ENCODE results near the gene KDM8.

DNA sequence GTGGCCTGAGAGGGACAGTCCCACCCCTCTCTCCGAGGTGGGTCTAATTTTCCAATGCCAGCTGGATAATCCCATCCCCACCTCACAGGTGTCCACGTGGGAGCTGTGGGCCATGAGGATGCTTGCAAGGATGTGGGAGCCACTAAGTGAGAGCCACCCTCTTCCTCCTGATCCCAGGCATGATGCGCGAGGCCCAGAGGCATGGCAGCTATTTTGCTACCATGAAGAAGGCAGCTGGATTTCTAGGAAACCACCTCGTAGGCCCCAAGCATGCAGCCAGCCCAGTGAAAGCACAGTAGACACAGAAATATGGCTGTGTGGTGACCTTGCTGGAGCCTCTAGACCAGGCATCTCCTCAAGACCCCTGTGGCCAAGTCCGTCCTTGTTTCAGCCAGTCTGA lies 20.4 kb downstream of the KDM8 start:
- TF ChIP-seq, protein P1, sequence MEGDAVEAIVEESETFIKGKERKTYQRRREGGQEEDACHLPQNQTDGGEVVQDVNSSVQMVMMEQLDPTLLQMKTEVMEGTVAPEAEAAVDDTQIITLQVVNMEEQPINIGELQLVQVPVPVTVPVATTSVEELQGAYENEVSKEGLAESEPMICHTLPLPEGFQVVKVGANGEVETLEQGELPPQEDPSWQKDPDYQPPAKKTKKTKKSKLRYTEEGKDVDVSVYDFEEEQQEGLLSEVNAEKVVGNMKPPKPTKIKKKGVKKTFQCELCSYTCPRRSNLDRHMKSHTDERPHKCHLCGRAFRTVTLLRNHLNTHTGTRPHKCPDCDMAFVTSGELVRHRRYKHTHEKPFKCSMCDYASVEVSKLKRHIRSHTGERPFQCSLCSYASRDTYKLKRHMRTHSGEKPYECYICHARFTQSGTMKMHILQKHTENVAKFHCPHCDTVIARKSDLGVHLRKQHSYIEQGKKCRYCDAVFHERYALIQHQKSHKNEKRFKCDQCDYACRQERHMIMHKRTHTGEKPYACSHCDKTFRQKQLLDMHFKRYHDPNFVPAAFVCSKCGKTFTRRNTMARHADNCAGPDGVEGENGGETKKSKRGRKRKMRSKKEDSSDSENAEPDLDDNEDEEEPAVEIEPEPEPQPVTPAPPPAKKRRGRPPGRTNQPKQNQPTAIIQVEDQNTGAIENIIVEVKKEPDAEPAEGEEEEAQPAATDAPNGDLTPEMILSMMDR (IDR thresholded peaks at IDR 0.05): no peak
- no peak for TF ChIP-seq ZFX (IDR thresholded peaks at IDR 0.05; ENCODE audit: borderline replicate concordance)

Data from 22Rv1 (cell line).